ENCODE measurements around the gene ARHGDIG. TPM values are rescaled to one million over a fixed set of nuclear protein-coding genes. Genes with fewer than 3 reads are reported as not detected.

The ARHGDIG gene
- total RNA-seq, 1 donor from 2014 or later: not detected

- H3F3A ChIP-seq (ENCODE audit: low read depth): peaks cover 18% of the 10 kb centered on the region
- Mint-ChIP-seq H3K27ac (no peak overlapping the region), H3K4me1 (peaks cover 3% of the 10 kb centered on the region), H3K36me3 (peaks cover 6% of the 10 kb centered on the region), H3K27me3 (ENCODE audit: insufficient read depth, low read depth) (peaks cover 9% of the 10 kb centered on the region), H3K4me3 (no peak overlapping the region), H3K9me3 (peaks cover 3% of the 10 kb centered on the region)
- peaks cover 48% of the 10 kb centered on the region for H3K27me3 ChIP-seq
- H3K36me3 ChIP-seq: no peaks in the 10 kb centered on the region
- peaks cover 11% of the 10 kb centered on the region for H4K20me1 ChIP-seq (ENCODE audit: low read depth)
- TF ChIP-seq, protein P1, sequence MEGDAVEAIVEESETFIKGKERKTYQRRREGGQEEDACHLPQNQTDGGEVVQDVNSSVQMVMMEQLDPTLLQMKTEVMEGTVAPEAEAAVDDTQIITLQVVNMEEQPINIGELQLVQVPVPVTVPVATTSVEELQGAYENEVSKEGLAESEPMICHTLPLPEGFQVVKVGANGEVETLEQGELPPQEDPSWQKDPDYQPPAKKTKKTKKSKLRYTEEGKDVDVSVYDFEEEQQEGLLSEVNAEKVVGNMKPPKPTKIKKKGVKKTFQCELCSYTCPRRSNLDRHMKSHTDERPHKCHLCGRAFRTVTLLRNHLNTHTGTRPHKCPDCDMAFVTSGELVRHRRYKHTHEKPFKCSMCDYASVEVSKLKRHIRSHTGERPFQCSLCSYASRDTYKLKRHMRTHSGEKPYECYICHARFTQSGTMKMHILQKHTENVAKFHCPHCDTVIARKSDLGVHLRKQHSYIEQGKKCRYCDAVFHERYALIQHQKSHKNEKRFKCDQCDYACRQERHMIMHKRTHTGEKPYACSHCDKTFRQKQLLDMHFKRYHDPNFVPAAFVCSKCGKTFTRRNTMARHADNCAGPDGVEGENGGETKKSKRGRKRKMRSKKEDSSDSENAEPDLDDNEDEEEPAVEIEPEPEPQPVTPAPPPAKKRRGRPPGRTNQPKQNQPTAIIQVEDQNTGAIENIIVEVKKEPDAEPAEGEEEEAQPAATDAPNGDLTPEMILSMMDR (IDR thresholded peaks at IDR 0.05): no peak
- TF ChIP-seq EZH2phosphoT487 (IDR thresholded peaks at IDR 0.05) (no peak), EZH2 (IDR thresholded peaks at IDR 0.05) (no peak)
- H3K9ac ChIP-seq: no peak overlapping the region
- H3K4me3 ChIP-seq: no peak overlapping the region
- no peak for DNase-seq (ENCODE audit: low spot score)
- H3K27ac ChIP-seq: no peak overlapping the region
- peaks cover 11% of the 10 kb centered on the region for H3K4me1 ChIP-seq
- H3K79me2 ChIP-seq (ENCODE audit: low read depth): no peaks in the 10 kb centered on the region
- no peak overlapping the region for H3K4me2 ChIP-seq
- H2AFZ ChIP-seq (replicated peaks): no peak overlapping the region
- H3K9me3 ChIP-seq (ENCODE audit: low read depth): no peaks in the 10 kb centered on the region
Measured at GRCh38 chr16:282491-282890, 2.1 kb downstream of the ARHGDIG start.

DNA sequence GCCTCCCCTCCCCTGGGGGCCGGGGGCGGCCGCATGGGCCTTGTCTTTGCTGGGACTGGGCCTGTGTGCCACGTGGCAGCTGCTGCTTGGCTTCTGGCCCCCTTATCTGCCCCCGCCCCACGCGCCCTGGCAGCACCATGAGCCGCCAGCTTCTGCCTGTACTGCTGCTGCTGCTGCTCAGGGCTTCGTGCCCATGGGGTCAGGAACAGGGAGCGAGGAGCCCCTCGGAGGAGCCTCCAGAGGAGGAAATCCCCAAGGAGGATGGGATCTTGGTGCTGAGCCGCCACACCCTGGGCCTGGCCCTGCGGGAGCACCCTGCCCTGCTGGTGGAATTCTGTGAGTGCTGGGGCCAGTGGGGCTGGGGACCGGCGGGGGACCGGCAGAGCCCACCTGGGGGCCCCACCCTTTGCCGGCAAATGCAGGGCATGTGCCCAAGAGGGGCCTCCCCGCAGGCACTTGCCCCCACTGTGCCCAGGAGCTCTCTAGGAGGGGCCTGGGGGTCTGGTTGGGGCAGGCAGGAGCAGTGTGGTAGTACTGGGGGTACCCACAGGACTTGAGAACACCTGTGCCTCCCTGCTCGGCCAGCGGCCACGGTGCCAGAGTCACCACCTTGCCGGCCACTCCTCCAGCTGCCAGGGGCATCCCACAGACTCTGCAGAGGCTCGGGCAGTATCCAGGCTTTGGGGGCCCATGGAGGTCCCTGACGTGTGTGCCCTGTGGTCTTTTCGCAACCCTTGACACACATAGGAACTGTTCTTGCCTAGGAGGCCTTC, 2.8 kb downstream of the ARHGDIG start, which contains the start of gene PDIA2:
Gene PDIA2 (plus strand): TSS at position 132 of the 773 bp plus-strand sequence. CDS start 6 bp downstream, at position 138.
- Histone ChIP-seq H3K4me3 (no peak within 1 kb of the TSS), H3K27me3 (peaks cover 41% of the 10 kb centered on the region), H3K4me2 (no peak within 1 kb of the TSS), H2AFZ (replicated peaks) (no peak within 1 kb of the TSS), H3K4me1 (peaks cover 11% of the 10 kb centered on the region), H3F3A (ENCODE audit: low read depth) (peaks cover 18% of the 10 kb centered on the region), H3K27ac (no peak within 1 kb of the TSS), H3K79me2 (ENCODE audit: low read depth) (no peaks in the 10 kb centered on the region), H3K9me3 (ENCODE audit: low read depth) (no peaks in the 10 kb centered on the region), H3K9ac (no peak within 1 kb of the TSS), H3K36me3 (no peaks in the 10 kb centered on the region), H4K20me1 (ENCODE audit: low read depth) (peaks cover 11% of the 10 kb centered on the region)
- Mint-ChIP-seq H3K4me1 (peaks cover 3% of the 10 kb centered on the region), H3K9me3 (peaks cover 5% of the 10 kb centered on the region), H3K36me3 (peaks cover 9% of the 10 kb centered on the region), H3K27ac (no peak within 1 kb of the TSS), H3K4me3 (no peak within 1 kb of the TSS), H3K27me3 (ENCODE audit: insufficient read depth, low read depth) (peaks cover 9% of the 10 kb centered on the region)
- TF ChIP-seq EZH2phosphoT487 (IDR thresholded peaks at IDR 0.05) (no peak), EZH2 (IDR thresholded peaks at IDR 0.05) (no peak)
- TF ChIP-seq, protein P1 (IDR thresholded peaks at IDR 0.05): no peak
- DNase-seq (ENCODE audit: low spot score): no peak

- no peaks in the 10 kb centered on the region for H3K4me1 Mint-ChIP-seq
- H3K27me3 Mint-ChIP-seq (ENCODE audit: insufficient read depth, low read depth): peaks cover 5% of the 10 kb centered on the region
- Histone ChIP-seq H4K20me1 (ENCODE audit: low read depth) (peaks cover 11% of the 10 kb centered on the region), H3K9me3 (ENCODE audit: low read depth) (no peaks in the 10 kb centered on the region), H3K27ac (no peak overlapping the region), H3K79me2 (ENCODE audit: low read depth) (no peaks in the 10 kb centered on the region), H3K4me2 (no peak overlapping the region), H3K36me3 (no peaks in the 10 kb centered on the region), H3K9ac (no peak overlapping the region), H2AFZ (replicated peaks) (no peak overlapping the region), H3K4me1 (peaks cover 11% of the 10 kb centered on the region), H3K4me3 (no peak overlapping the region), H3F3A (ENCODE audit: low read depth) (peaks cover 7% of the 10 kb centered on the region), H3K27me3 (peaks cover 29% of the 10 kb centered on the region)
- no peak overlapping the region for H3K4me3 Mint-ChIP-seq
- DNase-seq (ENCODE audit: low spot score): no peak
- TF ChIP-seq EZH2phosphoT487 (IDR thresholded peaks at IDR 0.05) (no peak), EZH2 (IDR thresholded peaks at IDR 0.05) (no peak)
- TF ChIP-seq, protein P1 (IDR thresholded peaks at IDR 0.05): no peak
- H3K36me3 Mint-ChIP-seq: peaks cover 9% of the 10 kb centered on the region
- no peak overlapping the region for H3K27ac Mint-ChIP-seq
- H3K9me3 Mint-ChIP-seq: peaks cover 5% of the 10 kb centered on the region
Measured at GRCh38 chr16:284204-285120, 4.1 kb downstream of the ARHGDIG start.
